OCI-LY1 (cell line): ENCODE measurements around the gene KRT20.

Source experiments
- EZH2 ChIP-seq: fragments of 200-600 bp; sonication (generic), shearing (Covaris generic); IDR thresholded peaks from 2 replicates; pipeline ENCODE4 v1.8.0; 2017; ENCODE audit warnings: borderline replicate concordance, mixed run types, mild to moderate bottlenecking, antibody characterized with exemption, low read length, moderate library complexity, mixed read lengths
- TF ChIP-seq, protein P1 (sequence below): fragments of 200-600 bp; sonication (generic), shearing (Covaris generic); IDR thresholded peaks from 2 replicates; pipeline ENCODE4 v1.5.1; 2017; ENCODE audit warnings: mild to moderate bottlenecking, antibody characterized with exemption, low read length, moderate library complexity, mixed read lengths

DNA sequence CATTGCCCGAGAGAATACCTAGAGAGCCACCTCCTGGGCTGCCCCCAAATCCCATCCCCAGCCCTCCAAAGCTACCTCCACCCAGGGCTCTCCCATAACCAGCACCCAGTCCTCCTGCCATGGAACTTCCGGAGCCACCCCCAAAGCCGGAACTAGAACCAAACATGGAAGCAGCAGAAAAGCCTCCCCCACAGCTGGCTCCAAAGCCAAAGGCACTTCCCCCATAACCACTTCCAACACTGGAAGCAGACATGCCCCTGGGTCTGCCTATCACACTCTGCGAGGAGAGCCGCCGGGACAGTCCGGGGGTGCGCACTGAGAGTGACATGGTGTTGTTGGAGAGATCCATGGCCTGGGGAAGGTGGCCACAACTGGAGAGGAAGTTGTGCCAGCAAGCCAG lies 18.2 kb downstream of the KRT20 start, which contains the start of gene KRT12:
- TF ChIP-seq, protein P1, sequence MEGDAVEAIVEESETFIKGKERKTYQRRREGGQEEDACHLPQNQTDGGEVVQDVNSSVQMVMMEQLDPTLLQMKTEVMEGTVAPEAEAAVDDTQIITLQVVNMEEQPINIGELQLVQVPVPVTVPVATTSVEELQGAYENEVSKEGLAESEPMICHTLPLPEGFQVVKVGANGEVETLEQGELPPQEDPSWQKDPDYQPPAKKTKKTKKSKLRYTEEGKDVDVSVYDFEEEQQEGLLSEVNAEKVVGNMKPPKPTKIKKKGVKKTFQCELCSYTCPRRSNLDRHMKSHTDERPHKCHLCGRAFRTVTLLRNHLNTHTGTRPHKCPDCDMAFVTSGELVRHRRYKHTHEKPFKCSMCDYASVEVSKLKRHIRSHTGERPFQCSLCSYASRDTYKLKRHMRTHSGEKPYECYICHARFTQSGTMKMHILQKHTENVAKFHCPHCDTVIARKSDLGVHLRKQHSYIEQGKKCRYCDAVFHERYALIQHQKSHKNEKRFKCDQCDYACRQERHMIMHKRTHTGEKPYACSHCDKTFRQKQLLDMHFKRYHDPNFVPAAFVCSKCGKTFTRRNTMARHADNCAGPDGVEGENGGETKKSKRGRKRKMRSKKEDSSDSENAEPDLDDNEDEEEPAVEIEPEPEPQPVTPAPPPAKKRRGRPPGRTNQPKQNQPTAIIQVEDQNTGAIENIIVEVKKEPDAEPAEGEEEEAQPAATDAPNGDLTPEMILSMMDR = no peak
- TF ChIP-seq EZH2 = no peak
